HFFc6 (cell line): ENCODE data around the gene INVS. TPM values are rescaled to one million over a fixed set of nuclear protein-coding genes. Genes with fewer than 3 reads are reported as not detected.
A peak's percentile ranks its signal among the peaks of the same experiment; 100 is the strongest.
"Not testable (repeated sequence)": the region's sequence is repeated elsewhere in the genome, so short reads cannot be mapped to it uniquely, and the experiment has no call there.

Experiments
- DNase-seq: peaks from one replicate; pipeline ENCODE4 v3.0.0-alpha.2; 2018
- H3K27ac Mint-ChIP-seq: 2 replicates; pipeline ENCODE4 v1.8.0; 2020; ENCODE audit warnings: mild to moderate bottlenecking, mixed read lengths
- H3K27me3 Mint-ChIP-seq: 2 replicates; pipeline ENCODE4 v1.8.0; 2021; ENCODE audit warnings: mild to moderate bottlenecking, moderate library complexity, mixed read lengths; ENCODE audit not compliant: insufficient read depth
- H3K36me3 Mint-ChIP-seq: 2 replicates; pipeline ENCODE4 v1.8.0; 2021; ENCODE audit warnings: low read depth, mixed read lengths
- H3K4me1 Mint-ChIP-seq: 2 replicates; pipeline ENCODE4 v1.8.0; 2020; ENCODE audit warnings: low read depth, mixed read lengths
- H3K4me3 Mint-ChIP-seq: 2 replicates; pipeline ENCODE4 v1.8.0; 2020; ENCODE audit warnings: mild to moderate bottlenecking, moderate library complexity, mixed read lengths
- H3K9me3 Mint-ChIP-seq: 2 replicates; pipeline ENCODE4 v1.8.0; 2020; ENCODE audit warnings: mild to moderate bottlenecking, mixed read lengths
- CTCF ChIP-seq: fragments of 200-600 bp; sonication (generic); IDR thresholded peaks from 2 replicates; pipeline ENCODE4 v1.5.0; 2021; ENCODE audit warnings: antibody characterized with exemption, mild to moderate bottlenecking
- total RNA-seq, 6 experiments: library from RNA; stranded (reverse); fragmentation: NEBNext Ultra II Directional; extraction: Animal tissue kit (Norgen Biotek cat#: 25700); gene quantifications; 2 replicates in 1 of 6; 3 replicates in 5 of 6; pipeline ENCODE4 v1.2.3, GENCODE V29; 2021

Gene INVS
- total RNA-seq, 6 experiments from 2014 or later = 13.5 to 16.5 (median 14.6) TPM

GRCh38 chr9:100058699-100059579, 40.1 kb upstream of the INVS start:
- H3K27me3 Mint-ChIP-seq = no peaks in the 10 kb centered on the region; the same call in 1 of the 2 replicates
- no peak overlapping the region for H3K27ac Mint-ChIP-seq
- H3K9me3 Mint-ChIP-seq = no peaks in the 10 kb centered on the region
- no peak for TF ChIP-seq CTCF
- H3K36me3 Mint-ChIP-seq = 0 out of 2 replicates have a peak, but pooled peaks cover 7% of the 10 kb centered on the region
- DNase-seq = no peak
- peaks cover 17% of the 10 kb centered on the region for H3K4me1 Mint-ChIP-seq
- H3K4me3 Mint-ChIP-seq = no peak overlapping the region

- not testable (repeated sequence) for H3K4me3 Mint-ChIP-seq, DNase-seq, H3K9me3 Mint-ChIP-seq, H3K27me3 Mint-ChIP-seq, H3K27ac Mint-ChIP-seq, H3K36me3 Mint-ChIP-seq
- H3K4me1 Mint-ChIP-seq = peaks cover 37% of the 10 kb centered on the region
Measured at GRCh38 chr9:100062683-100063082, 36.4 kb upstream of the INVS start.

GRCh38 chr9:100063185-100063584, 35.9 kb upstream of the INVS start:
- H3K36me3 Mint-ChIP-seq = 0 out of 2 replicates have a peak, but pooled peaks cover 6% of the 10 kb centered on the region
- no peak overlapping the region for H3K4me3 Mint-ChIP-seq
- peaks cover 37% of the 10 kb centered on the region for H3K4me1 Mint-ChIP-seq
- no peaks in the 10 kb centered on the region for H3K27me3 Mint-ChIP-seq
- H3K27ac Mint-ChIP-seq = peak overlapping the region; percentile 20
- DNase-seq = no peak
- TF ChIP-seq CTCF = no peak
- H3K9me3 Mint-ChIP-seq = no peaks in the 10 kb centered on the region

GRCh38 chr9:100064872-100065581, 34.0 kb upstream of the INVS start:
- no peak for TF ChIP-seq CTCF
- Mint-ChIP-seq H3K4me3 (no peak overlapping the region), H3K36me3 (no peaks in the 10 kb centered on the region), H3K27ac (peak overlapping the region; percentile 55; the same call in 1 of the 2 replicates), H3K4me1 (peaks cover 41% of the 10 kb centered on the region), H3K9me3 (no peaks in the 10 kb centered on the region), H3K27me3 (no peaks in the 10 kb centered on the region)
- DNase-seq = peak; percentile 76

GRCh38 chr9:100066539-100066938, 32.5 kb upstream of the INVS start:
- Mint-ChIP-seq H3K4me3 (no peak overlapping the region), H3K27ac (peak overlapping the region; percentile 46), H3K27me3 (no peaks in the 10 kb centered on the region), H3K9me3 (no peaks in the 10 kb centered on the region), H3K4me1 (peaks cover 50% of the 10 kb centered on the region), H3K36me3 (no peaks in the 10 kb centered on the region)
- no peak for DNase-seq
- TF ChIP-seq CTCF = no peak

- peaks cover 48% of the 10 kb centered on the region for H3K4me1 Mint-ChIP-seq
- not testable (repeated sequence) for H3K27ac Mint-ChIP-seq, H3K36me3 Mint-ChIP-seq, H3K9me3 Mint-ChIP-seq, H3K27me3 Mint-ChIP-seq, DNase-seq, H3K4me3 Mint-ChIP-seq
Measured at GRCh38 chr9:100067990-100068389, 31.1 kb upstream of the INVS start.

- H3K27me3 Mint-ChIP-seq, H3K27ac Mint-ChIP-seq, H3K9me3 Mint-ChIP-seq, H3K36me3 Mint-ChIP-seq, DNase-seq, H3K4me3 Mint-ChIP-seq: not testable (repeated sequence)
- peaks cover 38% of the 10 kb centered on the region for H3K4me1 Mint-ChIP-seq
Measured at GRCh38 chr9:100069068-100069467, 30.0 kb upstream of the INVS start.
